GM12878 (cell line): ENCODE data around the gene ERCC1. TPM values are rescaled to one million over a fixed set of nuclear protein-coding genes. Genes with fewer than 3 reads are reported as not detected.
A peak's percentile ranks its signal among the peaks of the same experiment; 100 is the strongest.

Experiments used
- ATAC-seq: fragments of 200-7000 bp; cut with Tn5 transposase; 3 replicates; pipeline ENCODE4 v1.9.1; 2020; ENCODE audit warnings: mild to moderate bottlenecking, moderate library complexity
- Bru-seq: library from RNA; stranded (reverse); fragments of 400-500 nt; gene quantifications from one replicate; lab custom pipeline; 2021; lab: Mats Ljungman, UMichigan
- BruChase-seq, 2 experiments: library from RNA; stranded (reverse); fragments of 400-500 nt; gene quantifications; one replicate each; lab custom pipeline; 2021; lab: Mats Ljungman, UMichigan
- BruUV-seq: library from RNA; stranded (reverse); fragments of 400-500 nt; replicated peaks from 2 replicates; lab custom pipeline; 2021; lab: Mats Ljungman, UMichigan
- CTCF ChIA-PET: fragments of 300-600 bp; sonication (Branson Sonifier 250); formaldehyde crosslinking; extraction: SDS; loops from one replicate; lab custom pipeline; 2021; ENCODE audit warnings: inconsistent platforms; lab: Yijun Ruan, JAX
- POLR2A ChIA-PET: fragments of 350-600 bp; formaldehyde crosslinking; extraction: SDS; loops from one replicate; lab custom pipeline; 2021; ENCODE audit warnings: inconsistent platforms; lab: Charles Lee
- RAD21 ChIA-PET: fragments of 300-600 bp; sonication (Branson Sonifier 250); formaldehyde crosslinking; loops from one replicate; lab custom pipeline; 2023; ENCODE audit warnings: antibody characterized with exemption; ENCODE audit not compliant: unreplicated experiment; lab: Charles Lee
- SMC1A ChIA-PET: fragments of 300-600 bp; sonication (Branson Sonifier 250); formaldehyde crosslinking; loops from one replicate; lab custom pipeline; 2023; ENCODE audit not compliant: unreplicated experiment, uncharacterized antibody; lab: Charles Lee
- DNase-seq: peaks from one replicate; pipeline ENCODE4 v3.0.0-alpha.2; 2011; ENCODE audit warnings: low read depth, low spot score
- FAIRE-seq: peaks from 3 replicates; lab custom pipeline; 2011; peaks lifted over from hg19 to GRCh38; lab: Jason Lieb, UNC
- H2AFZ ChIP-seq: 2 replicates; pipeline ENCODE4 v1.6.0; 2011; ENCODE audit warnings: low read depth, low read length, control low read depth; ENCODE audit not compliant: control insufficient read depth
- H3K27ac ChIP-seq: 2 replicates; pipeline ENCODE4 v1.5.1; 2011; ENCODE audit warnings: control low read depth; ENCODE audit not compliant: control insufficient read depth, insufficient read depth
- H3K27me3 ChIP-seq, 2 experiments: replicated peaks in 1 of 2; 2 replicates each; pipeline versions ENCODE4 v1.6.0 to v1.6.1; 2011; ENCODE audit warnings: low read length in 1 of 2; ENCODE audit not compliant: control insufficient read depth in 2 of 2, insufficient read depth in 2 of 2
- H3K36me3 ChIP-seq, 2 experiments: 2 replicates each; pipeline ENCODE4 v1.5.1; 2011; ENCODE audit warnings: low read length in 1 of 2; ENCODE audit not compliant: control insufficient read depth in 2 of 2, insufficient read depth in 2 of 2
- H3K4me1 ChIP-seq: 2 replicates; pipeline ENCODE4 v1.6.1; 2011; ENCODE audit warnings: mild to moderate bottlenecking, low read length, moderate library complexity, mixed read lengths; ENCODE audit not compliant: control insufficient read depth, insufficient read depth
- H3K4me2 ChIP-seq: 2 replicates; pipeline ENCODE4 v1.6.0; 2011; ENCODE audit warnings: control low read depth; ENCODE audit not compliant: control insufficient read depth, insufficient read depth
- H3K4me3 ChIP-seq: fragments of 200-600 bp; sonication (generic); 2 replicates; pipeline ENCODE4 v1.5.1; 2016
- H3K79me2 ChIP-seq: 2 replicates; pipeline ENCODE4 v1.6.0; 2011; ENCODE audit warnings: low read length; ENCODE audit not compliant: control insufficient read depth, insufficient read depth
- H3K9ac ChIP-seq: 2 replicates; pipeline ENCODE4 v1.8.0; 2011; ENCODE audit warnings: low read length, control low read depth, mixed read lengths; ENCODE audit not compliant: control insufficient read depth, insufficient read depth
- H3K9me3 ChIP-seq: replicated peaks from 3 replicates; pipeline ENCODE4 v1.5.1; 2011; ENCODE audit warnings: mild to moderate bottlenecking, low read length; ENCODE audit not compliant: control insufficient read depth, insufficient read depth
- H4K20me1 ChIP-seq: 2 replicates; pipeline ENCODE4 v1.6.0; 2011; ENCODE audit not compliant: control insufficient read depth, insufficient read depth
- BCL11A ChIP-seq: IDR thresholded peaks from 2 replicates; pipeline ENCODE4 v1.6.1; 2011; ENCODE audit warnings: low read depth, low read length
- CUX1 ChIP-seq: IDR thresholded peaks from 2 replicates; pipeline ENCODE4 v1.6.1; 2012; ENCODE audit warnings: improper control_type of control experiment, low read depth, low read length; ENCODE audit not compliant: insufficient replicate concordance
- EZH2 ChIP-seq: IDR thresholded peaks from 2 replicates; pipeline ENCODE4 v1.6.1; 2012; ENCODE audit warnings: low read depth, mild to moderate bottlenecking, control low read depth, inconsistent platforms, low read length, borderline replicate concordance; ENCODE audit not compliant: control insufficient read depth
- HCFC1 ChIP-seq: fragments of 150-350 bp; IDR thresholded peaks from 2 replicates; pipeline ENCODE4 v1.6.1; 2014; ENCODE audit warnings: low read length
- KAT2A ChIP-seq: conservative IDR thresholded peaks from 2 replicates; pipeline ENCODE4 v1.6.1; 2011; ENCODE audit warnings: low read depth, low read length; ENCODE audit not compliant: control insufficient read depth
- KLF5 ChIP-seq: fragments of 450-650 bp; IDR thresholded peaks from 2 replicates; pipeline ENCODE4 v1.6.1; 2014; ENCODE audit warnings: mild to moderate bottlenecking; ENCODE audit not compliant: partially characterized antibody
- MTA3 ChIP-seq: IDR thresholded peaks from 2 replicates; pipeline ENCODE4 v1.6.1; 2012; ENCODE audit warnings: low read length, inconsistent platforms, borderline replicate concordance
- MXI1 ChIP-seq: fragments of 150-350 bp; IDR thresholded peaks from 2 replicates; pipeline ENCODE4 v1.6.1; 2011; ENCODE audit warnings: low read depth, mild to moderate bottlenecking, inconsistent platforms, low read length, improper control_type of control experiment
- NR2C1 ChIP-seq: fragments of 450-650 bp; IDR thresholded peaks from 2 replicates; pipeline ENCODE4 v1.6.1; 2017; ENCODE audit warnings: antibody characterized with exemption, mild to moderate bottlenecking, moderate library complexity
- PML ChIP-seq: IDR thresholded peaks from 2 replicates; pipeline ENCODE4 v1.6.1; 2012; ENCODE audit warnings: low read length, inconsistent platforms
- RB1 ChIP-seq: fragments of 450-650 bp; formaldehyde crosslinking; IDR thresholded peaks from 2 replicates; pipeline ENCODE4 v1.6.1; 2017; ENCODE audit warnings: mild to moderate bottlenecking, borderline replicate concordance
- ZZZ3 ChIP-seq: IDR thresholded peaks from 2 replicates; pipeline ENCODE4 v1.6.1; 2011; ENCODE audit warnings: low read depth; ENCODE audit not compliant: control insufficient read depth, insufficient read length
- WGBS: methylation state at CpG from one replicate; pipeline ENCODE4 v1.1.6; 2016; ENCODE audit warnings: low lambda C conversion rate; ENCODE audit not compliant: insufficient replicate concordance, insufficient coverage; ENCODE audit errors: missing lambda C conversion rate; 5-methylcytosine and 5-hydroxymethylcytosine counted together
- in situ Hi-C: fragments of 300-500 bp; cut with MboI; formaldehyde crosslinking; loops from 9 replicates; pipeline ENCODE4 v1.14.3; 2018; ENCODE audit warnings: mixed read lengths
- intact Hi-C: fragments of 100-400 bp; cut with micrococcal nuclease; formaldehyde crosslinking; loops from one replicate; pipeline ENCODE4 v1.14.2; 2022; ENCODE audit not compliant: unreplicated experiment
- long read RNA-seq, 2 experiments: library from polyadenylated mRNA; unstranded; transcript quantifications; one replicate each; pipeline ENCODE4 v2.0.0, GENCODE V29; 2019 to 2020
- polyA minus RNA-seq, 3 experiments: library from RNA; depleted of rRNA, polyadenylated mRNA; stranded (reverse); fragments of >200 nt; gene quantifications; 2 replicates each; pipeline ENCODE4 v1.2.3, GENCODE V29; 2011
- polyA plus RNA-seq, 11 experiments: library from polyadenylated mRNA; depleted of rRNA in 4 of 11; unstranded in 6 of 11; stranded (reverse) in 5 of 11; fragments of >200 nt; fragmentation: Nextera tagmentation in 4 of 11; fragmentation: Illumina TruSeq in 1 of 11; extraction: Ambion mirVana in 4 of 11; extraction: Trizol in 1 of 11; gene quantifications; 1 replicate in 1 of 11; 2 replicates in 10 of 11; pipeline versions ENCODE4 v1.2.1 to v1.2.3, GENCODE V29; 2011 to 2016; ENCODE audit warnings: inconsistent platforms in 2 of 11, missing spikeins in 2 of 11, low read depth in 1 of 11
- total RNA-seq, 4 experiments: library from RNA; depleted of rRNA in 3 of 4; stranded (reverse); fragments of >200 nt in 3 of 4; fragmentation: Illumina TruSeq in 1 of 4; extraction: Trizol in 1 of 4; gene quantifications; 2 replicates each; pipeline versions ENCODE4 v1.2.1 to v1.2.3, GENCODE V29; 2013 to 2021

ERCC1 gene
- 59.3 and 59.4 TPM in 2 replicates for total RNA-seq (2013; cell fraction: nucleolus; rRNA removed)
- total RNA-seq (2014; rRNA removed), result 74.7 and 82.6 TPM in 2 replicates
- 45.4 and 57.2 TPM in 2 replicates for total RNA-seq (2014; rRNA removed; fragmentation: Illumina TruSeq; extraction: Trizol)
- 70.1 and 75.3 TPM in 2 replicates for total RNA-seq (2021)
- 161 TPM for polyA plus RNA-seq (2011; ENCODE audit: low read depth)
- 36.8 and 65.0 TPM in 2 replicates for polyA plus RNA-seq (2011; rRNA removed)
- 105 and 127 TPM in 2 replicates for polyA plus RNA-seq (2011; cell fraction: cytosol; rRNA removed)
- polyA plus RNA-seq (2011; cell fraction: nucleus; rRNA removed), result 101 and 105 TPM in 2 replicates
- 49.9 and 53.1 TPM in 2 replicates for polyA plus RNA-seq (2012)
- polyA plus RNA-seq (2014; fragmentation: Illumina TruSeq; extraction: Trizol), result 23.1 and 52.0 TPM in 2 replicates
- 10 to 100 TPM; 14.7 to 36.8 TPM for polyA plus RNA-seq (2014; fragmentation: Nextera tagmentation; extraction: Ambion mirVana)
- 104 and 113 TPM in 2 replicates for polyA plus RNA-seq (2014; rRNA removed)
- 10 to 100 TPM; 54.2 to 66.8 TPM for polyA plus RNA-seq (2016; fragmentation: Nextera tagmentation; extraction: Ambion mirVana)
- polyA minus RNA-seq (2011; rRNA and poly(A)+ RNA removed), result 51.6 and 101 TPM in 2 replicates
- polyA minus RNA-seq (2011; cell fraction: cytosol; rRNA and poly(A)+ RNA removed), result 45.3 and 49.4 TPM in 2 replicates
- polyA minus RNA-seq (2011; cell fraction: nucleus; rRNA and poly(A)+ RNA removed), result 28.0 and 31.4 TPM in 2 replicates
- Bru-seq, nascent RNA, result percentile 51 among the genes with signal in this experiment
- BruChase-seq, experiment 1, labeled RNA remaining after a 6-hour chase, result percentile 56 among the genes with signal in this experiment
- percentile 51 among the genes with signal in this experiment for BruChase-seq, experiment 2, labeled RNA remaining after a 2-hour chase
- long read RNA-seq, experiment 1, transcript ERCC1-208 (10 exons, 1,453 nt), result minor isoform, 10 of 61 reads
- long read RNA-seq, experiment 1, transcript ERCC1-202 (10 exons, 3,828 nt), result major isoform, 20 of 61 reads
- long read RNA-seq, experiment 1, transcript ERCC1-201 (8 exons, 1,278 nt), result minor isoform, 5 of 61 reads
- long read RNA-seq, experiment 1, partial matches to known transcripts, result 18 of 61 reads
- long read RNA-seq, experiment 1, other reads (novel, unspliced or antisense), result 5 of 61 reads
- long read RNA-seq, experiment 2, transcript ERCC1-208 (10 exons, 1,453 nt), result minor isoform, 14 of 85 reads
- long read RNA-seq, experiment 2, transcript ERCC1-202 (10 exons, 3,828 nt), result major isoform, 19 of 85 reads
- long read RNA-seq, experiment 2, partial matches to known transcripts, result 20 of 85 reads
- long read RNA-seq, experiment 2, other reads (novel, unspliced or antisense), result 30 of 85 reads

- peak within 1 kb of the TSS; percentile 99 for H3K4me2 ChIP-seq
- CTCF ChIA-PET, result interaction anchor here (0.6 to 3.0 kb wide), 8 partner anchors 16 to 82 kb away, joined by 3 to 25 read pairs (median 4); no protein-coding TSS in a partner anchor
- H3K4me1 ChIP-seq, result peaks cover 35% of the 10 kb centered on the region
- H3K27ac ChIP-seq, result peak within 1 kb of the TSS; percentile 91
- no peaks in the 10 kb centered on the region for H3K9me3 ChIP-seq
- DNase-seq, result peak; percentile 89
- peak within 1 kb of the TSS; percentile 80 for H3K9ac ChIP-seq
- RAD21 ChIA-PET, result interaction anchor here (0.6 to 3.5 kb wide), 8 partner anchors 16 to 268 kb away, joined by 3 to 15 read pairs (median 4); partner anchors contain the start of genes PPP1R13L and QPCTL
- peak; percentile 83 for ATAC-seq
- peaks cover 16% of the 10 kb centered on the region for H3K79me2 ChIP-seq
- FAIRE-seq, result peak; percentile 91
- H2AFZ ChIP-seq, result peak within 1 kb of the TSS; percentile 88
- POLR2A ChIA-PET, result interaction anchor here (0.6 to 2.4 kb wide), 10 partner anchors 15 to 57 kb away, joined by 3 to 16 read pairs (median 4); partner anchors contain the start of gene PPP1R13L
- WGBS, result under 1% methylated on average over 35 of the region's 37 CpGs
- H4K20me1 ChIP-seq, result no peaks in the 10 kb centered on the region
- BruUV-seq, result TSS peak; percentile 97
- in situ Hi-C loops, result no loop called here
- no peaks in the 10 kb centered on the region for H3K36me3 ChIP-seq
- H3K27me3 ChIP-seq, result no peaks in the 10 kb centered on the region
- intact Hi-C loops, result no loop called here
- peak within 1 kb of the TSS; percentile 82 for H3K4me3 ChIP-seq
- SMC1A ChIA-PET, result interaction anchor here (0.6 to 3.7 kb wide), 2 partner anchors 55 to 346 kb away, joined by 3 to 18 read pairs; no protein-coding TSS in a partner anchor
- TF ChIP-seq ZZZ3 (no peak), RB1 (no peak; the same call in 1 of the 2 replicates), MXI1 (no peak; the same call in 1 of the 2 replicates), MTA3 (no peak), BCL11A (no peak), CUX1 (no peak), EZH2 (no peak), PML (no peak; the same call in 1 of the 2 replicates), KLF5 (no peak), HCFC1 (peak; percentile 69), KAT2A (no peak), NR2C1 (peak; percentile 79)
Measured at GRCh38 chr19:45423589-45424190, at the start of gene ERCC1. Gene ERCC1 (minus strand): TSS chr19:45423917. CDS start chr19:45423374, 543 bp downstream.
